NCI-H146 treated with DMSO at 0.1 percent for 48 hours (cell line): ENCODE measurements around the gene FAM20C.
"Not testable (repeated sequence)": the region's sequence is repeated elsewhere in the genome, so short reads cannot be mapped to it uniquely, and the experiment has no call there.

Source experiments
- DNase-seq: peaks from one replicate; lab custom pipeline; 2025; ENCODE audit not compliant: unreplicated experiment; lab: John Stamatoyannopoulos, UW

Gene FAM20C

GRCh38 chr7:289209-289755 lies 96.9 kb downstream of the FAM20C start:
- no peak for DNase-seq

- no peak for DNase-seq
Measured at GRCh38 chr7:289756-290553, 97.6 kb downstream of the FAM20C start, which contains the start of gene FOXL3. TSS of gene FOXL3 (plus strand) at chr7:290170. CDS start at chr7:290170, 0 bp downstream.

- no peak for DNase-seq
Measured at GRCh38 chr7:290554-291372, 98.4 kb downstream of the FAM20C start.

GRCh38 chr7:291373-292092 lies 99.2 kb downstream of the FAM20C start:
- DNase-seq: no peak

- no peak for DNase-seq
Measured at GRCh38 chr7:292226-292625, 99.9 kb downstream of the FAM20C start.

GRCh38 chr7:292826-293225 lies 100.5 kb downstream of the FAM20C start:
- DNase-seq: no peak

- DNase-seq: no peak
Measured at GRCh38 chr7:293681-294439, 101.5 kb downstream of the FAM20C start.

- DNase-seq: no peak
Measured at GRCh38 chr7:294440-295154, 102.2 kb downstream of the FAM20C start.

- DNase-seq: no peak
Measured at GRCh38 chr7:295155-296154, 103.1 kb downstream of the FAM20C start.

GRCh38 chr7:296373-296945 lies 104.1 kb downstream of the FAM20C start:
- no peak for DNase-seq

- DNase-seq: not testable (repeated sequence)
Measured at GRCh38 chr7:297141-297540, 104.8 kb downstream of the FAM20C start.

- DNase-seq: no peak
Measured at GRCh38 chr7:297611-298374, 105.4 kb downstream of the FAM20C start.

GRCh38 chr7:298375-298702 lies 106.0 kb downstream of the FAM20C start:
- DNase-seq: no peak

- DNase-seq: no peak
Measured at GRCh38 chr7:298743-299142, 106.4 kb downstream of the FAM20C start.

- no peak for DNase-seq
Measured at GRCh38 chr7:299169-299568, 106.8 kb downstream of the FAM20C start.

- DNase-seq: no peak
Measured at GRCh38 chr7:299628-300027, 107.3 kb downstream of the FAM20C start.

- no peak for DNase-seq
Measured at GRCh38 chr7:300048-300447, 107.7 kb downstream of the FAM20C start.
